ENCODE results near the gene SFXN5. TPM values are rescaled to one million over a fixed set of nuclear protein-coding genes. Genes with fewer than 3 reads are reported as not detected.
A peak's percentile ranks its signal among the peaks of the same experiment; 100 is the strongest.

Gene SFXN5
- total and polyA plus RNA-seq, 2 of the 8 experiments (the other 6 are each of a cell fraction or from before 2014, with no cell fraction given), result 29.3 to 33.1 TPM

GRCh38 chr2:72893594-72894319, 177.8 kb downstream of the SFXN5 start:
- Histone ChIP-seq H4K91ac (replicated peaks; ENCODE audit: insufficient read length, low read length) (peak overlapping the region; percentile 95), H3K56ac (replicated peaks; ENCODE audit: insufficient read length, low read depth, low read length) (peak overlapping the region; percentile 5), H2BK120ac (replicated peaks; ENCODE audit: low read depth, low read length) (peak overlapping the region; percentile 57), H4K20me1 (replicated peaks in 1 of 2; ENCODE audit: control insufficient read depth in 1 of 2, insufficient read depth in 2 of 2, low read length in 2 of 2) (peaks cover 0 to 3% of the 10 kb centered on the region in 2 experiments), H2BK12ac (ENCODE audit: low read depth, low read length) (peak overlapping the region; percentile 97; the same call in 1 of the 2 replicates), H3K4me3 (ENCODE audit: extremely low read depth in 1 of 4, insufficient read depth in 2 of 4, low read depth in 3 of 4, low read length in 4 of 4) (no peak overlapping the region), H3K79me2 (ENCODE audit: control insufficient read depth in 1 of 2, insufficient read depth in 2 of 2, low read length in 2 of 2) (no peaks in the 10 kb centered on the region), H3K23ac (ENCODE audit: insufficient read length) (no peak overlapping the region), H3K18ac (ENCODE audit: extremely low read depth, low read length) (peak overlapping the region; percentile 64), H3K27me3 (replicated peaks in 1 of 4; ENCODE audit: control insufficient read depth in 3 of 4, extremely low read depth in 1 of 4, insufficient read depth in 3 of 4, low read length in 3 of 4) (peaks cover 0 to 40% (median 34%) of the 10 kb centered on the region in 4 experiments; a peak in 6 of 7 replicates), H2BK15ac (ENCODE audit: low read length) (peak overlapping the region; percentile 98; the same call in 1 of the 2 replicates), H3K79me1 (ENCODE audit: low read depth, low read length) (no peaks in the 10 kb centered on the region), H3K36me3 (ENCODE audit: control insufficient read depth in 2 of 4, insufficient read depth in 4 of 4, low read length in 3 of 4) (no peaks in the 10 kb centered on the region), H3K4me2 (ENCODE audit: insufficient read depth in 1 of 2, low read depth in 2 of 2, low read length in 2 of 2) (no peak overlapping the region), H2BK20ac (ENCODE audit: low read length) (peak overlapping the region; percentile 92; the same call in 1 of the 2 replicates), H4K8ac (ENCODE audit: extremely low read depth, insufficient read depth, low read length) (peak overlapping the region; percentile 22; the same call in 1 of the 2 replicates), H3K27ac (ENCODE audit: low read depth, low read length) (no peak overlapping the region), H3K9me3 (ENCODE audit: insufficient read depth in 2 of 2, low read depth in 1 of 2, low read length in 1 of 2) (no peaks in the 10 kb centered on the region), H3K4me1 (replicated peaks in 1 of 4; ENCODE audit: control insufficient read depth in 3 of 4, insufficient read depth in 4 of 4, low read length in 3 of 4) (peaks cover 5 to 9% (median 7%) of the 10 kb centered on the region in 4 experiments), H2AFZ (ENCODE audit: low read length) (no peak overlapping the region), H3K14ac (ENCODE audit: insufficient read length) (no peak overlapping the region), H4K5ac (ENCODE audit: insufficient read length, low read depth, low read length) (no peak overlapping the region), H2BK5ac (ENCODE audit: low read depth, low read length) (peak overlapping the region; percentile 84; the same call in 1 of the 2 replicates), H2AK5ac (ENCODE audit: low read depth, low read length) (no peak overlapping the region), H3K9ac (replicated peaks in 1 of 4; ENCODE audit: extremely low read depth in 1 of 4, low read depth in 3 of 4, low read length in 3 of 4) (no peak overlapping the region), H3K23me2 (ENCODE audit: low read depth, low read length) (no peaks in the 10 kb centered on the region), H3K4ac (replicated peaks; ENCODE audit: insufficient read length, low read depth, low read length) (peak overlapping the region; percentile 46)
- FAIRE-seq (peak; percentile 74), DNase-seq (ENCODE audit: low read depth in 1 of 2, low spot score in 2 of 2) (peak in 1 of 2 experiments; percentile 88)
- ChIA-PET POLR2A (ENCODE audit: partially characterized antibody) (interaction anchor here (0.9 to 1.7 kb wide), 6 partner anchors 24 to 177 kb away, joined by 3 to 6 read pairs (median 3); partner anchors contain the start of genes EMX1 and SFXN5), CTCF (ENCODE audit: partially characterized antibody) (interaction anchor here (0.6 to 19.1 kb wide), 44 partner anchors 9 to 440 kb away, joined by 3 to 497 read pairs (median 6); partner anchors contain the start of gene EMX1)
- 56% methylated on average over 15 of the region's 15 CpGs; no CpG with 5 or more reads in 1 of the 2 experiments for WGBS, 2 experiments (ENCODE audit: extremely low coverage in 1 of 2, insufficient coverage in 1 of 2, insufficient read length in 1 of 2, insufficient replicate concordance in 2 of 2, low coverage in 1 of 2, low lambda C conversion rate in 2 of 2, missing lambda C conversion rate in 1 of 2)
- TF ChIP-seq CTCF (IDR thresholded peaks at IDR 0.05; ENCODE audit: control extremely low read depth in 1 of 3, insufficient read depth in 1 of 3, low read depth in 1 of 3, low read length in 3 of 3) (peak; percentile 91 to 96 (median 95)), YY1 (IDR thresholded peaks at IDR 0.05; ENCODE audit: low read depth, low read length) (no peak), TBP (IDR thresholded peaks at IDR 0.05; ENCODE audit: low read depth, low read length) (no peak), RAD21 (IDR thresholded peaks at IDR 0.05 in 1 of 2, conservative IDR thresholded peaks at IDR 0.05 in 1 of 2; ENCODE audit: low read depth in 2 of 2, low read length in 2 of 2) (peak; percentile 90 to 92), SAP30 (IDR thresholded peaks at IDR 0.05; ENCODE audit: insufficient read depth, insufficient replicate concordance, low read length) (no peak), EGR1 (IDR thresholded peaks at IDR 0.05; ENCODE audit: borderline replicate concordance, low read depth, low read length) (no peak)
